H9 (cell line): ENCODE data around the gene ALKBH7. TPM values are rescaled to one million over a fixed set of nuclear protein-coding genes. Genes with fewer than 3 reads are reported as not detected.

Experiments
- DNase-seq: peaks from one replicate; pipeline ENCODE4 v3.0.0-alpha.2; 2017
- H2AFZ ChIP-seq: one replicate; pipeline ENCODE4 v1.6.1; 2013; ENCODE audit warnings: mild to moderate bottlenecking, low read length, control low read depth, moderate library complexity
- H2AK5ac ChIP-seq: 2 replicates; pipeline ENCODE4 v1.6.1; 2013; ENCODE audit warnings: low read length, control low read depth, mixed read lengths; ENCODE audit not compliant: insufficient read length
- H2BK120ac ChIP-seq: one replicate; pipeline ENCODE4 v1.6.1; 2013; ENCODE audit warnings: low read depth, mild to moderate bottlenecking, low read length, control low read depth, inconsistent platforms; ENCODE audit not compliant: poor library complexity, severe bottlenecking
- H2BK12ac ChIP-seq: 2 replicates; pipeline ENCODE4 v1.6.1; 2013; ENCODE audit warnings: low read length, control low read depth, mixed read lengths, low read depth; ENCODE audit not compliant: insufficient read length
- H2BK15ac ChIP-seq: 2 replicates; pipeline ENCODE4 v1.6.1; 2013; ENCODE audit warnings: low read depth, low read length, control low read depth
- H2BK20ac ChIP-seq: one replicate; pipeline ENCODE4 v1.6.1; 2013; ENCODE audit warnings: low read depth, mild to moderate bottlenecking, low read length, control low read depth, inconsistent platforms; ENCODE audit not compliant: poor library complexity, severe bottlenecking
- H2BK5ac ChIP-seq: 2 replicates; pipeline ENCODE4 v1.6.1; 2013; ENCODE audit warnings: low read length, control low read depth, mixed read lengths; ENCODE audit not compliant: insufficient read length
- H3K14ac ChIP-seq: 2 replicates; pipeline ENCODE4 v1.6.1; 2013; ENCODE audit warnings: low read length, control low read depth; ENCODE audit not compliant: insufficient read depth
- H3K18ac ChIP-seq: 2 replicates; pipeline ENCODE4 v1.6.1; 2013; ENCODE audit warnings: low read depth, mild to moderate bottlenecking, mixed read lengths, low read length, control low read depth; ENCODE audit not compliant: insufficient read length
- H3K23ac ChIP-seq: 2 replicates; pipeline ENCODE4 v1.6.1; 2013; ENCODE audit warnings: low read length, control low read depth, mixed read lengths, low read depth; ENCODE audit not compliant: insufficient read length
- H3K23me2 ChIP-seq: 2 replicates; pipeline ENCODE4 v1.6.1; 2013; ENCODE audit warnings: low read depth, mild to moderate bottlenecking, mixed read lengths, low read length, control low read depth; ENCODE audit not compliant: insufficient read length, poor library complexity, severe bottlenecking
- H3K27ac ChIP-seq: 2 replicates; pipeline ENCODE4 v1.5.1; 2013; ENCODE audit warnings: low read length, control low read depth, mixed read lengths, low read depth; ENCODE audit not compliant: insufficient read length
- H3K27me3 ChIP-seq: 2 replicates; pipeline ENCODE4 v1.6.1; 2013; ENCODE audit warnings: low read length, control low read depth, inconsistent platforms; ENCODE audit not compliant: insufficient read depth
- H3K4ac ChIP-seq: 2 replicates; pipeline ENCODE4 v1.6.1; 2013; ENCODE audit warnings: low read depth, mild to moderate bottlenecking, control low read depth, inconsistent platforms, low read length, moderate library complexity
- H3K4me1 ChIP-seq: 2 replicates; pipeline ENCODE4 v1.6.1; 2013; ENCODE audit warnings: low read length, control low read depth, inconsistent platforms; ENCODE audit not compliant: insufficient read depth
- H3K4me2 ChIP-seq: 2 replicates; pipeline ENCODE4 v1.6.1; 2013; ENCODE audit warnings: low read length, control low read depth, mixed read lengths; ENCODE audit not compliant: insufficient read length, insufficient read depth
- H3K56ac ChIP-seq: 2 replicates; pipeline ENCODE4 v1.6.1; 2013; ENCODE audit warnings: low read depth, mild to moderate bottlenecking, mixed read lengths, low read length, control low read depth; ENCODE audit not compliant: insufficient read length
- H3K79me1 ChIP-seq: 2 replicates; pipeline ENCODE4 v1.6.1; 2013; ENCODE audit warnings: low read depth, mild to moderate bottlenecking, moderate library complexity, low read length, control low read depth, inconsistent platforms; ENCODE audit not compliant: insufficient read depth, poor library complexity, severe bottlenecking
- H3K79me2 ChIP-seq: 2 replicates; pipeline ENCODE4 v1.6.1; 2013; ENCODE audit warnings: low read length, control low read depth, inconsistent platforms; ENCODE audit not compliant: insufficient read depth
- H3K9ac ChIP-seq: 2 replicates; pipeline ENCODE4 v1.6.1; 2013; ENCODE audit warnings: low read length, control low read depth, mixed read lengths; ENCODE audit not compliant: insufficient read length; ENCODE audit errors: extremely low read depth
- H3K9me3 ChIP-seq: one replicate; pipeline ENCODE4 v1.6.1; 2013; ENCODE audit warnings: low read depth, low read length, inconsistent platforms; ENCODE audit not compliant: control insufficient read depth
- H3T11ph ChIP-seq: one replicate; pipeline ENCODE4 v1.6.1; 2013; ENCODE audit warnings: mild to moderate bottlenecking, low read length, control low read depth, inconsistent platforms
- H4K20me1 ChIP-seq: one replicate; pipeline ENCODE4 v1.6.1; 2013; ENCODE audit not compliant: control insufficient read depth, insufficient read length, insufficient read depth
- H4K5ac ChIP-seq: 2 replicates; pipeline ENCODE4 v1.6.1; 2013; ENCODE audit warnings: low read depth, mild to moderate bottlenecking, mixed read lengths, low read length, control low read depth; ENCODE audit not compliant: insufficient read length
- H4K8ac ChIP-seq: replicated peaks from 2 replicates; pipeline ENCODE4 v1.6.1; 2013; ENCODE audit warnings: low read length, control low read depth, mixed read lengths, low read depth; ENCODE audit not compliant: insufficient read length
- H4K91ac ChIP-seq: 2 replicates; pipeline ENCODE4 v1.6.1; 2013; ENCODE audit warnings: low read depth, mild to moderate bottlenecking, moderate library complexity, mixed read lengths, low read length, control low read depth; ENCODE audit not compliant: insufficient read length
- H3K27ac Mint-ChIP-seq, 3 experiments: 2 replicates in 2 of 3; 3 replicates in 1 of 3; pipeline ENCODE4 v1.8.0; 2020 to 2021; ENCODE audit warnings: mixed read lengths in 3 of 3, mild to moderate bottlenecking in 1 of 3, moderate library complexity in 1 of 3
- H3K27me3 Mint-ChIP-seq: 2 replicates; pipeline ENCODE4 v1.8.0; 2021; ENCODE audit warnings: low read depth, mild to moderate bottlenecking, moderate library complexity, mixed read lengths
- H3K36me3 Mint-ChIP-seq, 3 experiments: 2 replicates in 2 of 3; 3 replicates in 1 of 3; pipeline ENCODE4 v1.8.0; 2020 to 2021; ENCODE audit warnings: low read depth in 3 of 3, mixed read lengths in 3 of 3; ENCODE audit not compliant: insufficient read depth in 1 of 3
- H3K4me1 Mint-ChIP-seq, 2 experiments: 2 replicates each; pipeline ENCODE4 v1.8.0; 2020; ENCODE audit warnings: mixed read lengths in 2 of 2
- H3K4me3 Mint-ChIP-seq, 2 experiments: 2 replicates in 1 of 2; 3 replicates in 1 of 2; pipeline ENCODE4 v1.8.0; 2020 to 2021; ENCODE audit warnings: mild to moderate bottlenecking in 2 of 2, mixed read lengths in 2 of 2, moderate library complexity in 1 of 2
- H3K9me3 Mint-ChIP-seq, 2 experiments: 2 replicates in 1 of 2; 3 replicates in 1 of 2; pipeline ENCODE4 v1.8.0; 2020; ENCODE audit warnings: mild to moderate bottlenecking in 2 of 2, mixed read lengths in 2 of 2, moderate library complexity in 1 of 2
- WGBS: extraction: QIAGEN DNeasy Blood & Tissue Kit; methylation state at CpG from one replicate; pipeline ENCODE4 v1.1.7; 2013; ENCODE audit warnings: missing lambda C conversion rate, low lambda C conversion rate, mixed read lengths; ENCODE audit not compliant: insufficient read length; ENCODE audit errors: extremely low coverage; 5-methylcytosine and 5-hydroxymethylcytosine counted together
- total RNA-seq: library from RNA; stranded (reverse); gene quantifications from 2 replicates; pipeline ENCODE4 v1.2.1, GENCODE V29; 2021
- TF ChIP-seq, protein P1 (sequence below): fragments of 200-600 bp; sonication (generic); conservative IDR thresholded peaks from 3 replicates; pipeline ENCODE4 v1.8.0; 2021; ENCODE audit warnings: antibody characterized with exemption, mild to moderate bottlenecking

The ALKBH7 gene
- total RNA-seq, 1 experiment from 2014 or later = 85.7 TPM

DNA sequence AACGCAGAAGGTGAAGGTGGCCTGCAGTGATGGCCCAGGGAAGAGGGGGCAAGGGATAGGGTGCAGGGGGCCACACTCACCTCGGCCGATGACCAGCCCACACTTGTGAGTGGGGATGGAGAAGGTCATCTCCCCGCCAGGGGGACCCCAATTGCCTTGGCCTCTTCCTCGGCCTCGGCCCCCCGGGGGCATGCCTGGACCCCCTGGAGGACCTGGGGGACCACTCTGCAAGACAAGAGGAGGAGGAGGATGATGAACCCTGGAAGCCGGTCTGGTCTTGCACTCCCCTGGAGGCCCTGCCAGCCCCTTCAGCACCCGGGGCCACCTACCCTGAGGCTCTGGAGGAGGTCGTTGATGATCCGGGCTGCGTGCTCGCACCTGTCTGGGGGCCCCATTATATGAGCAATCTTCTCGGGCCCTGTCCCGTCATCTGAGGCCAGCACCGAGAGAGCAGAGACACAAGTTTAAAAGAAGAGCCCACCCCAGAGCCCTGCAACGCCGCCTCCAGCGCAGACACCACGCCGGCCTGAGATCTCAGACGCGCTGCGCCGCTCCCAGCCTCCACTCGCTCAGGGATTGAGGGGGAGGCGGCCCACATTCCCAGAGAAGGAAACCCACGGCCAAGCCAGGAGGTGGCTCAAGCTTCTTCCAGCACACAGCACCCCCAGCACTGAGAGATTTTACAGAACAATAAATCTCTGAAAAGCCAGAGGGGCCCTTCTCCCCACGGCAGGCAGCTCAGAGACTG is 44.2 kb downstream of the ALKBH7 start:
- Histone ChIP-seq H3K23me2 (no peaks in the 10 kb centered on the region), H3K4ac (no peak overlapping the region), H3T11ph (no peak overlapping the region), H2BK5ac (no peak overlapping the region), H3K23ac (no peak overlapping the region), H2AK5ac (no peak overlapping the region), H3K56ac (no peak overlapping the region), H2BK20ac (no peak overlapping the region), H3K27me3 (no peaks in the 10 kb centered on the region), H2BK15ac (no peak overlapping the region), H3K4me2 (no peak overlapping the region), H4K8ac (no peak overlapping the region), H4K5ac (no peak overlapping the region), H3K18ac (no peak overlapping the region), H3K9ac (no peak overlapping the region), H2BK120ac (no peak overlapping the region), H2BK12ac (no peak overlapping the region), H3K4me1 (no peaks in the 10 kb centered on the region), H4K20me1 (no peaks in the 10 kb centered on the region), H3K27ac (no peak overlapping the region), H3K79me2 (peaks cover 21% of the 10 kb centered on the region; the same call in 1 of the 2 replicates), H3K14ac (no peak overlapping the region), H2AFZ (no peak overlapping the region), H4K91ac (no peak overlapping the region), H3K79me1 (peaks cover 3% of the 10 kb centered on the region), H3K9me3 (no peaks in the 10 kb centered on the region)
- Mint-ChIP-seq H3K27me3 (no peaks in the 10 kb centered on the region), H3K9me3 (no peaks in the 10 kb centered on the region; a peak in 1 of 5 replicates), H3K36me3 (peaks cover 47 to 87% (median 86%) of the 10 kb centered on the region in 3 experiments), H3K4me1 (peaks cover 3 to 21% of the 10 kb centered on the region in 2 experiments), H3K4me3 (no peak overlapping the region; a peak in 1 of 5 replicates), H3K27ac (peak overlapping the region in 1 of 3 experiments; percentile 74; a peak in 2 of 7 replicates)
- WGBS = no CpG with 5 or more reads among the region's 29 CpGs
- TF ChIP-seq, protein P1, sequence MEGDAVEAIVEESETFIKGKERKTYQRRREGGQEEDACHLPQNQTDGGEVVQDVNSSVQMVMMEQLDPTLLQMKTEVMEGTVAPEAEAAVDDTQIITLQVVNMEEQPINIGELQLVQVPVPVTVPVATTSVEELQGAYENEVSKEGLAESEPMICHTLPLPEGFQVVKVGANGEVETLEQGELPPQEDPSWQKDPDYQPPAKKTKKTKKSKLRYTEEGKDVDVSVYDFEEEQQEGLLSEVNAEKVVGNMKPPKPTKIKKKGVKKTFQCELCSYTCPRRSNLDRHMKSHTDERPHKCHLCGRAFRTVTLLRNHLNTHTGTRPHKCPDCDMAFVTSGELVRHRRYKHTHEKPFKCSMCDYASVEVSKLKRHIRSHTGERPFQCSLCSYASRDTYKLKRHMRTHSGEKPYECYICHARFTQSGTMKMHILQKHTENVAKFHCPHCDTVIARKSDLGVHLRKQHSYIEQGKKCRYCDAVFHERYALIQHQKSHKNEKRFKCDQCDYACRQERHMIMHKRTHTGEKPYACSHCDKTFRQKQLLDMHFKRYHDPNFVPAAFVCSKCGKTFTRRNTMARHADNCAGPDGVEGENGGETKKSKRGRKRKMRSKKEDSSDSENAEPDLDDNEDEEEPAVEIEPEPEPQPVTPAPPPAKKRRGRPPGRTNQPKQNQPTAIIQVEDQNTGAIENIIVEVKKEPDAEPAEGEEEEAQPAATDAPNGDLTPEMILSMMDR = no peak
- DNase-seq = no peak
